ENCODE data around the gene SLC9B1.
"Not testable (repeated sequence)": the region's sequence is repeated elsewhere in the genome, so short reads cannot be mapped to it uniquely, and the experiment has no call there.

The SLC9B1 gene

DNA sequence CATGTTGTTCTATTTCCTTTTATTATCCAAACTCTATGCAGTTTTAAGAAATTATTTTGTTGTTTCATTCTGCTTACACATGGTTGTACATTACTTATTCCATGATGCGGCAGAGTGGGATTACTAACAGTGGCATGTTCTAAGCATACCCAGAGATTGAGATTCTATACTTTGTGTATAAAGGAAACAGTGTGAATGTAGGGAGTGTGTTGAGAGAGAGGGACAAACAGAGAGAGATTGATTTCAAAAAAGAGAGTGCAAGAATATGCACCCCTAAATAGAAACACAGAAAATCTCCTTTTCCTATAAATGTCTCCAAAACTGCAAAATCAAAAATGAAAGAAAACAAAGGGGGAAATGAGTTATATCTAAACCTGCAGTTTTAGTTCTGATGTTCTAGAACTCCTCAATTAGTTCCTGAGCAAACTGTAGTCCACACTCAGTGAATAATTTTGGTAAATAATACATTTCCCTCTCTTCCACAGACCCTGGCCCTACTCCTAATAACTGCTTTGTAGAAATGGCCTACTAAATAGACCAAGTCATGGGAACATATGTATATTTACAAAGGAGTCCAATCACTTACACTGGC lies 31.0 kb downstream of the SLC9B1 start:
- no peak for DNase-seq (ENCODE audit: low read depth in 2 of 2)
- TF ChIP-seq, protein P1, sequence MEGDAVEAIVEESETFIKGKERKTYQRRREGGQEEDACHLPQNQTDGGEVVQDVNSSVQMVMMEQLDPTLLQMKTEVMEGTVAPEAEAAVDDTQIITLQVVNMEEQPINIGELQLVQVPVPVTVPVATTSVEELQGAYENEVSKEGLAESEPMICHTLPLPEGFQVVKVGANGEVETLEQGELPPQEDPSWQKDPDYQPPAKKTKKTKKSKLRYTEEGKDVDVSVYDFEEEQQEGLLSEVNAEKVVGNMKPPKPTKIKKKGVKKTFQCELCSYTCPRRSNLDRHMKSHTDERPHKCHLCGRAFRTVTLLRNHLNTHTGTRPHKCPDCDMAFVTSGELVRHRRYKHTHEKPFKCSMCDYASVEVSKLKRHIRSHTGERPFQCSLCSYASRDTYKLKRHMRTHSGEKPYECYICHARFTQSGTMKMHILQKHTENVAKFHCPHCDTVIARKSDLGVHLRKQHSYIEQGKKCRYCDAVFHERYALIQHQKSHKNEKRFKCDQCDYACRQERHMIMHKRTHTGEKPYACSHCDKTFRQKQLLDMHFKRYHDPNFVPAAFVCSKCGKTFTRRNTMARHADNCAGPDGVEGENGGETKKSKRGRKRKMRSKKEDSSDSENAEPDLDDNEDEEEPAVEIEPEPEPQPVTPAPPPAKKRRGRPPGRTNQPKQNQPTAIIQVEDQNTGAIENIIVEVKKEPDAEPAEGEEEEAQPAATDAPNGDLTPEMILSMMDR (IDR thresholded peaks at IDR 0.05; ENCODE audit: low read depth, low read length), result no peak
- no peak overlapping the region for H3K4me3 ChIP-seq (replicated peaks in 1 of 2; ENCODE audit: low read depth in 2 of 2, low read length in 2 of 2)

DNA sequence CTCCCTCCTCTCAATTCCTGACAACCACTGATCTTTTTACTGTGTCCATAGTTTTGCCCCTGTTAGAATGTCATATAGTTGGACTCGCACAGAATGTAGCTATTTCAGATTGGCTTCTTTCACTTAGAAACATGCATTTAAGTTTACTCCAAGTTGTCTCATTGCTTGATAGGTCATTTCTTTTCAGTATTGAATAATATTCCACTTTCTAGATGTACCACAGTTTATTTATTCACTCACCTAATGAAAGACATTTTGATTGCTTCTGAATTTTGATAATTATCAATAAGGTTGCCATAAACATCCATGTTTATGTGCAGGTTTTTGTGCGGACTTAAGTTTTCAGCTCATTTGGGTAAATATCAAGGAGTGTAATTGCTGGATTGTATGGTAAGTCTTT lies 38.5 kb downstream of the SLC9B1 start:
- TF ChIP-seq, protein P1 (IDR thresholded peaks at IDR 0.05; ENCODE audit: low read depth, low read length), result no peak
- no peak for DNase-seq (ENCODE audit: low read depth in 2 of 2)
- no peak overlapping the region for H3K4me3 ChIP-seq (replicated peaks in 1 of 2; ENCODE audit: low read depth in 2 of 2, low read length in 2 of 2)

DNA sequence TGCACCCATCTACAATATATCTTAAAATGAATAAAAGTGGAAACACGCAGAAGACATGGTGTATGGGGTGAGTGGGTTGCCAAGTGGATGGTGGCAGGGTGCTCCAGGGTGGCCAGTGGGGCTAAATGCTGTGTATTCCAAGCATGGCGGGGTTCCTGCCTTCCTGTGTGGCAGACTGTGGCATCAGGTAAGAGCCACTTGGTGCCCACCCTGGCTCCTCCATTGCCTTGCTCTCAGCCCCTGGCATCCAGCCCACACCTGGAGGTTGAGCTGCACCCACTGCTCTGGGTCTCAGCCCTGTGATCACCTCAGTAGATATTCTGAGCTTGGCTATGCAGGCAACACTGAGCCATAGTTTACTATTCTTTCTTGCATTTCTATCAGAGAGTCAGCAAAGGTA lies 57.7 kb downstream of the SLC9B1 start:
- DNase-seq (ENCODE audit: low read depth in 2 of 2); H3K4me3 ChIP-seq (replicated peaks in 1 of 2; ENCODE audit: low read depth in 2 of 2, low read length in 2 of 2): not testable (repeated sequence)

DNA sequence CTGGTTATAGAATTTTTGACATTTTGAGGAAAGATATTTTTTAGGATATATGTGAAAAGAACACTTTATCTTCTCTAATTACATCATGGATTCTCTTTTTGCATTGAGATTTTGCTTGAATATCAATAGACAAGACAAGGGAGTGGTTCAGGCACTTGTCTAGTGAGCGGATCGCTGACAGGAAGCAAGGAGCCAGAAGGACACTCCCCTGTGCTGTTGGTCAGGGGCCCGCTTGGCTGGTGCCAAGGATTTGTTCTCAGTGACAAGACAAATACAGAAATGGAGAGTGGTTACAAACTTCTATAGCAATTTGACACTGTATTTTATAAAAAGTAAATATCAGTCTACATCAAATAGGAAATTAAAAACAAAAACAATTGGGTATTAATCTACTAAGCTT lies 60.0 kb downstream of the SLC9B1 start:
- H3K4me3 ChIP-seq (replicated peaks in 1 of 2; ENCODE audit: low read depth in 2 of 2, low read length in 2 of 2), result no peak overlapping the region
- TF ChIP-seq, protein P1 (IDR thresholded peaks at IDR 0.05; ENCODE audit: low read depth, low read length), result no peak

DNA sequence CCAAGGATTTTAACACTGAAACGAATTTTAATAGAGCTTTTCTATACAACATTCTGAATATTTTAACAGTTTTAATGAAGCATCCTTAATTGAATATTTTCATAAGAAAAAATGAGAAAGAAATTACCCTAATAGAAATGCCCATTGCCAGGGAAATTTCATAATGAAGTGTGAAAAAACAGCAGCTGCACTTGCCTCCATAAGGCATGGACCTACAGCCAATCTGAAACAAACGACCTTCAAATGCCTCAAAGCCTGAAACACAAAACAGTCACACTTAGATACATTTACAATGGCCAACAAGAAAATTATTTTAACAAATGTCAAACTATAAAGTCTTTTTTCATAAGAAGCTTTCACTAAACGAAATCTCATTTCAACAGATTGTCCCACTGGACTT lies 74.4 kb downstream of the SLC9B1 start:
- H3K4me3 ChIP-seq (replicated peaks in 1 of 2; ENCODE audit: low read depth in 2 of 2, low read length in 2 of 2), result no peak overlapping the region
- TF ChIP-seq, protein P1 (IDR thresholded peaks at IDR 0.05; ENCODE audit: low read depth, low read length), result no peak
- DNase-seq (ENCODE audit: low read depth in 2 of 2), result no peak

More for the DNA sequence above, 60.0 kb downstream of the SLC9B1 start:
- no peak for DNase-seq (ENCODE audit: low read depth in 2 of 2)

DNA sequence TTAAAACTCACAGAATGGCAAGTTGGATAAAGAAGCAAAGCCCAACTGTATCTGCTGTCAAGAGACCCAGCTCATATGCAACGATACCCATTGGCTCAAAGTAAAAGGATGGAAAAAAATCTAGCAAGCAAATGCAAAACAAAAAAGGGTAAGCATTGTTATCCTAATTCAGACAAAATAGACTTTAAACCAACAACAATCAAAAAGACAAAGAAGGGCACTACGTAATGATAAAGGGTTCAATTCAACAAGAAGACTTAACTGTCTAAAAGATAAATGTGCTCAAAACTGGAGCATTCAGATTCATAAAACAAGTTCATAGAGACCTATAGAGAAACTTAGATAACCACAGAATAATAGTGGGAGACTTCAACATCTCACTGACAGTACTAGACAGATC lies 81.4 kb downstream of the SLC9B1 start:
- DNase-seq (ENCODE audit: low read depth in 2 of 2); H3K4me3 ChIP-seq (replicated peaks in 1 of 2; ENCODE audit: low read depth in 2 of 2, low read length in 2 of 2): not testable (repeated sequence)

DNA sequence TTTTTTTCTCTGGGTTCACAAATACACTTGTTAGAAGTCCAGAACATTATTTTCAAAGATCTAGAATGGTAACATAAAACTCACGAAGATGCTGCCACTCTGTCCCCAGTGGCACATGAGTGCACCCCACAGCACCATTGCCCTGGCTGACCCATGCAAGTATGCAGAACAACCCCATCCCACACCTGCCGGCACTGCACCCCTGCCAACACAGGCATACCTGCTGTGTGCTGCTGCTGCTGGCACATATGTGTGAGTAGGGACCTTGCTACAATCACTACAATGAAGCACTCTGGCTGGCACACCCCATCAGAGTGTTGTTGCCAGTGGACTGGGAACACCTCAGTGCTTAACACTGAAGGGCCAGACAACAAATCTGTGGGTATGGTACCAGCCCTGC lies 83.8 kb downstream of the SLC9B1 start:
- TF ChIP-seq, protein P1 (IDR thresholded peaks at IDR 0.05; ENCODE audit: low read depth, low read length), result no peak
- no peak for DNase-seq (ENCODE audit: low read depth in 2 of 2)
- no peak overlapping the region for H3K4me3 ChIP-seq (replicated peaks in 1 of 2; ENCODE audit: low read depth in 2 of 2, low read length in 2 of 2)

DNA sequence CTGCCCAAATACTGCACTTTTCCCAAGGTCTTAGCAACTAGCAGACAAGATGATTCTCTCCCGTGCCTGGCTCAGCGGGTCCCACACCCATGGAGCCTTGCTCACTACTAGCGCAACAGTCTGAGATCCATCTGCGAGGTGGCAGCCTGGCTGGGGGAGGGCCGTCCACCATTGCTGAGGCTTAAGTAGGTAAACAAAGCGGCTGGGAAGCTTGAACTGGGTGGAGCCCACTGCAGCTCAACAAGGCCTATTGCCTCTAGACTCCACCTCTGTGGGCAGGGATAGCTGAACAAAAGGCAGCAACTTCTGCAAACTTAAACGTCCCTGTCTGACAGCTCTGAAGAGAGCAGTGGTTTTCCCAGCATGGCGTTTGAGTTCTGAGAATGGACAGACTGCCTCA lies 99.8 kb downstream of the SLC9B1 start:
- not testable (repeated sequence) for H3K4me3 ChIP-seq (replicated peaks in 1 of 2; ENCODE audit: low read depth in 2 of 2, low read length in 2 of 2); DNase-seq (ENCODE audit: low read depth in 2 of 2)

Data from cardiac fibroblast (primary cell).